ENCODE measurements around the gene ELAVL1. TPM values are rescaled to one million over a fixed set of nuclear protein-coding genes. Genes with fewer than 3 reads are reported as not detected.

Gene ELAVL1
- polyA plus RNA-seq, 3 donors from 2014 or later, result 48.9 to 62.0 (median 54.1) TPM

DNA sequence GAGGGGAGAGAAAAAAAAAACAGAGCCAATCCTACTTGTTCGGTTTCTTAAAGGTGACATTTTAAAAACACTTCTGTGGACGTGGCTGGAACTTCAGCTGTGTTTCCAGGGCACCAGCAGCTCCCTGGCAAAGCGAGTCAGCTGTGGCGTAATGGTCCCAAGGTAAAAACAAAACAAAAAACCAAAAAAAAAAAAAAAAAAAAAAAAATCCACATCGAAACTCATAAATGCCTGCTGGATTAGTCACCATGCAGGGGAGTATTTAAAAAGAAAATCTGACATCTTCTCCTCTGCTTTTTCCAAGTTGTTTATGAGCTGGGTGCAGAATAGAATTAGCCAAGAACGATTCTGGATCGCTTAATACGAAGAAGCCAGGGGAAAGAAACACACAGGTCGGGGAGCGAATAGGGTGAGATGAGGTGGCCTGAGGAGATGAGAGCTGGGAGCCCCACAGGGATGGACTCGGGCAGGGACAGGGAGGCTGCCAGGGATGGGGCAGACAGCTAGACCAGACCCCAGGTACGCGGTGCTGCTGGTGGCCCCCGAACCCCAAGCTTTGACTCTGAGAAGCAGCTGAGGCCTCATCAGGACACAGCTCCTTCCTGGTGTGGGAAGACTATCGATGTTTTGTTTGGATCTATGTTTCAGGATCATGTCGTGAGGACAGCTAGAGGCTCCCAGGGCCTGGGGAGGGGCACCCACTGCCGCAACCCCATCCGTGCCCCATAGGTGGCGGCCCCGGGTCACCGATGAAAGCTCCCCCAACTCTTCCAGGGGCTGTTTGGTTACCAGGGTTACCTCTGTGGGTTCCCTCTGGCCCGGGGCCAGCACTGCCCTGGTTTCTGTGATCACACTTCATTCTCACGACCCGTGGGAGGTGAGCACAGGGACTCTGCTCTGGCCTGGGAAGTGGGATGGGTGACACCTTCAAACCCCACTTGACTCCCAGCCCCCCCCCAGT is 76.4 kb downstream of the ELAVL1 start:
- Mint-ChIP-seq H3K9me3 (no peaks in the 10 kb centered on the region), H3K27ac (peak overlapping the region in 4 of 6 donors; percentile 35 to 67 (median 45))

DNA sequence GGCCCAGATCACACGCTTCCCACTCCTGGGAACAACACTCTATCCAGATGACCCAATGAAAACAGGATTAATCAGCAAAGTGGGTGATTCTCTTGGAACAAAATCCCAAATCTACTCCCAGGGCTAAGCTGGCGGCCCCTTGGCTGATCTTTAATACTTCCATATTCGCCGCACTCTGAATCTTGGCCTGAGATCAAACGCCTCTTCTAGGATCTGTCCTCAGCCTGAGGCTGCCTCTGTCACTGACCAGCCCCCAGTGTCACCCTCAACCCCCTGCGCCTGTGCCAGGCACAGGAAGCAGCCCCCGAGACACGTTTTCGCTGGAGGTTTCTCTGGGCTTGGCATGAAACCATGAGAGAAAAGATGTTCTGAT is 77.1 kb downstream of the ELAVL1 start:
- H3K4me1 Mint-ChIP-seq, result peaks cover 5 to 10% of the 10 kb centered on the region in 2 donors
- no peak for DNase-seq
- peaks cover 5 to 11% (median 6%) of the 10 kb centered on the region in 3 donors for H3K27me3 Mint-ChIP-seq (ENCODE audit: low read depth in 3 of 3)
- H3K27ac Mint-ChIP-seq, result peak overlapping the region in 3 of 6 donors; percentile 48 to 69 (median 65)
- H3K36me3 Mint-ChIP-seq, result peaks cover 0 to 5% (median 0%) of the 10 kb centered on the region in 3 donors
- H3K9me3 Mint-ChIP-seq, result no peaks in the 10 kb centered on the region
- peak overlapping the region in 2 of 5 donors; percentile 33 to 42 for H3K4me3 Mint-ChIP-seq

More for the DNA sequence above, 76.4 kb downstream of the ELAVL1 start:
- H3K4me1 Mint-ChIP-seq, result peaks cover 5 to 10% of the 10 kb centered on the region in 2 donors
- peaks cover 0 to 5% (median 0%) of the 10 kb centered on the region in 3 donors for H3K36me3 Mint-ChIP-seq
- H3K4me3 Mint-ChIP-seq, result no peak overlapping the region
- H3K27me3 Mint-ChIP-seq (ENCODE audit: low read depth in 3 of 3), result peaks cover 5 to 7% (median 6%) of the 10 kb centered on the region in 3 donors
- DNase-seq, result peak; percentile 71 to 78 (median 73)

DNA sequence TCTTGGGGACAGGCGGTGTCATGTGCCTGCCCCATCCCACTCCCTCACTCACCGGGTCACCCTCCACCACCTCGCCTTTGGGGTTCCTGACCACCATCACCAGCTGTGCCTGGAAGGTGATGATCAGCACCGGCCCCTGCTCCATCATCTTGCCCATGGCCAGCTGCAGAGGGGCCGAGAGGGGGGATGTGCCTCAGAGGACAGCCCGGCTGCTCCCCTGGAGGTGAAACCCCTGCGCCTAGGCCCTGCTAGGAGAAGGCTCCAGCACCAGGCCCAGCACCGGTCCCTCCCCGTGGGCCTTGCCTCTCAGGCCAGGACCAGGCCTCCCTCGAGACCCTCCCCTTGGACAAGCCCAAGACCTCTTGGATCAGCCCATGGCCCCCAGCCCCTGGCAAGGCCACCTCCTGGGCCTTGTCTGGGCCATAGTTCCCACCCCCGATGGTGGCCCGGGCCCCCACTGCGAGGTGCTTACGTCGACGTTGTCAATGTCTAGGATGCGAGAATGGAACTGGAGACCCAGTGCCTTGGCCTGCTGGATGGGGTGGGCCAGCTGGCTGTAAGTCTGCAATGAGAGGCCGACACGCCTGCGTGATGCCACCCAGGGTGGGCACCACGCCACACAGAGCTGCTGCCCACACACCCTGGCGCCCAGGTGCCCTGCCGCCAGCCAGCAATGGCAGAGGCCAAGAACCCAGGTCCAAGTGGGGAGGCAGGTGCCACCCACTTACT is 77.7 kb downstream of the ELAVL1 start:
- no peak overlapping the region for H3K4me3 Mint-ChIP-seq
- no peaks in the 10 kb centered on the region for H3K9me3 Mint-ChIP-seq
- H3K4me1 Mint-ChIP-seq, result peaks cover 5 to 13% of the 10 kb centered on the region in 2 donors
- peak overlapping the region in 1 of 6 donors; percentile 55 for H3K27ac Mint-ChIP-seq
- DNase-seq, result no peak
- H3K27me3 Mint-ChIP-seq (ENCODE audit: low read depth in 3 of 3), result peaks cover 5 to 12% (median 6%) of the 10 kb centered on the region in 3 donors
- peaks cover 0 to 5% (median 0%) of the 10 kb centered on the region in 3 donors for H3K36me3 Mint-ChIP-seq

DNA sequence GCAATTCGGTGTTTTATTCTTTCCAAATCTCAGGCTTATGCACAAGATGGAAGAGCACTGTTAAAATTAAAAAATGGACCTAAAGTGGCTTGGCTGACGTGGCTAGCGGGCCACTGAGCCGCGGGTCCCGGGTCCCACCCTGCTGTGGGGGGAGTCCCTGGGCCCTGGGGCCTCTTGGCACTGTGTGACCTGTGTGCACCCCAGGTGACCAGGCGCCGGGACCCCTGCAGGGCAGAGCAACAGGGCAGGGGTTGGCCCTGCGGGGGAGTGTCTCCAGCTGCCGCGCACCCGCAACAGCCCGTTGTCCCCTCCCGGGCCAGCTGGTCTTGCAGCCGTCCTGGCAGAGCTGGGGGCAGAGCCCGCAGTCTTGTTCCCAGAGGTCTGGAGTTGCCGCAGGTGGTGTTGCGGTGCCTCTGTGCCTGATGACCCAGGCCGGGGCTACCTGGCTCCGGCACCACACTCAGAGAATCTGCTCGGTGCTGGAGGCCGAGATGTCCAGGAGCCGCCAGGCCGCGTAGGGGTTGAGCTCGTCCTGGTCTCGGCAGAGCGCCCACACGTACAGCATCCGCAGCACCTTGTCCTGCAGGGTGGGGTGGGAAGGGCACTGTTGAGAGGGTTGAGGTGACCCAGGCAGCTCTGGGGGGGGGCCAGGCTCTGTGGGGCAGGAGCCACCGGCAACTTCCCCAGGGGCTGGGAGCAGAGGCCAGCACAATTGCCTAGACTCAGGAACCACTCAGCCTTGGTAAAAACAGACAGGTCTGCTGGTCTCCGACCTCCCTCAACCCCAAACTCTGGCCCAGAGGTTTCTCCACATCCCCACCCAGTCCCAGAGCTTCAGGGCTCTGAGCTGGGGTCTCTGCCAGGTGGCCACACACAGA is 78.5 kb downstream of the ELAVL1 start:
- peak overlapping the region in 1 of 6 donors; percentile 62 for H3K27ac Mint-ChIP-seq
- no peaks in the 10 kb centered on the region for H3K9me3 Mint-ChIP-seq
- H3K36me3 Mint-ChIP-seq, result peaks cover 0 to 5% (median 0%) of the 10 kb centered on the region in 3 donors
- DNase-seq, result no peak
- peak overlapping the region; percentile 30 to 72 (median 65) for H3K4me3 Mint-ChIP-seq
- H3K4me1 Mint-ChIP-seq, result peaks cover 5 to 16% of the 10 kb centered on the region in 2 donors
- H3K27me3 Mint-ChIP-seq (ENCODE audit: low read depth in 3 of 3), result peaks cover 5 to 14% (median 6%) of the 10 kb centered on the region in 3 donors

DNA sequence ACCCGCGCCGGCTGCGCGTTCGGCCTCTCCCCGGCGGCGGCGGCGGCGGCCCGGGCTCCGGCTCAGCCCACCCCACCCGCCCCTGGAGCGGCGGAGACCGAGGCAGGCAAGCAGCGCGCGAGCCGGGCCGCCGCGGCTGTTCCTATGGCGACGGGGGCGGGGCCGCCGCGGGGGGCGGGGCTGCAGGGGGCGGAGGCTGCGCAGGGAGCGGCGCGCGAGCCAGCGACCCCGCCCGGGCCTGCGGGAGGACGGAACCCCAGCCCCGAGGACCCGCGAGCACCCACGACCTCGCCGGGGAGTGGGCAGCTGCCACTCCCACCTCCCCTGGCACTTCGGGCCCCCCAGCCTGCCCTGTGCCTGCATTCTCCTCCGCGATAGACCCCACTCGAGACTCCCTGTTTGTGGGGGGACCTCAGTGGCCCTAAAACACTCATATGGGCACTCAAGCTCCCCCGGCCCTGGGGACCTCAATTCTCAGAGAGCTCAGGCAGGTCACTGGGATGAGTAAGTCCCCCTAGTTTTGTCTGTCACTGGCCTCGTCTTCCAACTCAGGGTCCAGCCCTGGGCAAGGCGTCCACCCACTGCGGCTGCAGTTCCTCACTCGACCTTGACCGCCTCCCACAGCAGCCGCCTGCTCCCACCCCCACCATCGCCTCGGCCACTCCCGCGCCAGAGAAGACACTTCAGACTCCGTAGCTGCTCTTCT is 79.3 kb downstream of the ELAVL1 start, which contains the start of gene CTXN1:
TSS of gene CTXN1 (minus strand) at position 115 of the 706 bp plus-strand sequence. CDS start 597 bp downstream, outside the sequence.
- H3K4me1 Mint-ChIP-seq, result peaks cover 8 to 22% of the 10 kb centered on the region in 2 donors
- H3K27me3 Mint-ChIP-seq (ENCODE audit: low read depth in 3 of 3), result peaks cover 5 to 14% (median 6%) of the 10 kb centered on the region in 3 donors
- no peaks in the 10 kb centered on the region for H3K9me3 Mint-ChIP-seq
- peak; percentile 65 to 72 (median 71) for DNase-seq
- H3K27ac Mint-ChIP-seq, result peak within 1 kb of the TSS in 3 of 6 donors; percentile 78 to 90 (median 87)
- peak within 1 kb of the TSS; percentile 78 to 86 (median 84) for H3K4me3 Mint-ChIP-seq
- H3K36me3 Mint-ChIP-seq, result peaks cover 0 to 5% (median 0%) of the 10 kb centered on the region in 3 donors

DNA sequence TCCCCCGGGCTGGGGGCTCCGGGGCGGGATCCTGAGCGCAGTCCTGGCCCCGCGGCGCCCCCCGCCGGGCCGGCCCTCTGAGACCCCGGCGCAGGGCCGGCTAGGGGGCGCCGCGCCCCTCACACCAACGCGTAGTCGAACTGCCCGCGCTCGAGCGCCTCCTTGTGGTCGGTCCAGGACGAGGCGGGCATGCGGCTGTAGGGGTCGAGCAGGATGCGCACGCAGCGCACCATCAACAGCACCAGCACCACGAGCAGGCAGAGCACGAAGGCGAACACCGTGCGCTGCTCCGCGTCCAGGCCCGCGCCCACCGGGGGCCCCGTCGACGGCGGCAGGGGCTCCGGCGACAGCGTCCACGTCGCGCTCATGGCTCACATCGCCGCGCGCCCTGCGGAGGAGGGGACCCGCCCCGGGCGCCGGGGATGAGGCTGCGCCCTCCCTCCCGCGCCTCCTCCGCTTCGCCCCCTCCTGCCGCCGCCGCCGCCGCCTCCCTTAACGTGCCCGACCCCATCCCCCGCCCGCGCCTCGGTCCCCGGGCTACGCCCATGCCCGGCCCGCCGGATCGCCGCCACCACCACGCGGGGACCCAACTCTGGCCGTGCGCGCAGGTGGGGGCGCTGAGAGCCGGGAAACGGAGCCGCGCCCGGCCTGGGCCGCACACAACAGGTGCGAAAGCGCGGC is 80.1 kb downstream of the ELAVL1 start:
- DNase-seq, result peak; percentile 73 to 77 (median 73)
- Mint-ChIP-seq H3K27ac (peak overlapping the region in 3 of 6 donors; percentile 78 to 90 (median 87)), H3K4me3 (peak overlapping the region; percentile 78 to 86 (median 84)), H3K4me1 (peaks cover 14 to 26% of the 10 kb centered on the region in 2 donors), H3K9me3 (no peaks in the 10 kb centered on the region), H3K36me3 (no peaks in the 10 kb centered on the region), H3K27me3 (ENCODE audit: low read depth in 3 of 3) (peaks cover 6 to 14% (median 7%) of the 10 kb centered on the region in 3 donors)

DNA sequence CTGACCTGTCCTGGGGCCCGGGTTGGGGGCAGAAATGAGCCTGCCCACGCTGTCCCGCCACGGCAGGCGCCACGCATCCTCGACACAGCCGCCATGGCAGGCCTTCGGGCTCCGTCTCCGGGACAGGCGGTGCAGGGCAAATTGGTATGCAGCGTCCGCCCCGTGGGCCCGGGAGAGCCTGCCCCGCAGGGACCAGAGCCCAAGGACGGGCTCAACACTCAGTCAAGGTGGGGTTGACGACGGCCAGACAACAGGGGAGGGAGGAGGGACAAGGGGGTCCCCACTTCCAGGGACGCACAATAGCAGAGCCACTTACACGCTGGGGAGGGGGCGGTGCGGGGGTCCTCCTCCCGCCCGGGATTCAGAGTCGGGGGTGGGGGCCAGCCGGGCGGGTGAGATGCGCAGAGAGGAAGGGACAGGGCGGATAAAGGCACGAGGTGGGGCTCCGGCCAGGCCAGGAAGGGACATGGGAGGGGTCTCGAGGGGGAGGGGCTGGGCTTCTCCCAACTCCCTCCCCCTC is 80.7 kb downstream of the ELAVL1 start:
- no peak for DNase-seq
- H3K4me3 Mint-ChIP-seq, result peak overlapping the region in 1 of 5 donors; percentile 9
- peaks cover 18 to 30% of the 10 kb centered on the region in 2 donors for H3K4me1 Mint-ChIP-seq
- no peaks in the 10 kb centered on the region for H3K36me3 Mint-ChIP-seq
- H3K27me3 Mint-ChIP-seq (ENCODE audit: low read depth in 3 of 3), result peaks cover 11 to 19% (median 11%) of the 10 kb centered on the region in 3 donors
- no peaks in the 10 kb centered on the region for H3K9me3 Mint-ChIP-seq
- no peak overlapping the region for H3K27ac Mint-ChIP-seq

DNA sequence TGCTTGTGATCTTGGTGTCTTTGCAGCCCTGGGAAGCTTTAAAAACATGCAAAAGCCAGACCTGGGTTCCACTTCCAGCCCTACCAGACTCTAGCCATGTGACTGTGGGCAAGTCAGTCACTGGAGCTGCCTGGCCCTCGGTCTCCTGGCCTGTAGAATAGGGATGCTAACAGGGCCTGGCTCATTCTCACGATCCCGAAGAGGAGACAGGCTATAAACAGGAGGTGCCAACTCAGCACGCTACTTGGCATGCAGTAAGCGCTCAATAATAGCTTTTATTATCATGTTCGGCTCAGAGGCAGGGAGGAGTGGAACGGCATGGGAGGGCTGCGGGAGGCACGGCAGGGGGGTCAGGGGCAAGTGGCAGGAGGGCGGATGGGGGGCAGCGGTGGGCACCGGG is 81.2 kb downstream of the ELAVL1 start:
- H3K9me3 Mint-ChIP-seq, result no peaks in the 10 kb centered on the region
- H3K36me3 Mint-ChIP-seq, result no peaks in the 10 kb centered on the region
- H3K4me3 Mint-ChIP-seq, result peak overlapping the region; percentile 21 to 63 (median 44)
- H3K27ac Mint-ChIP-seq, result no peak overlapping the region
- DNase-seq, result no peak
- H3K4me1 Mint-ChIP-seq, result peaks cover 22 to 30% of the 10 kb centered on the region in 2 donors
- H3K27me3 Mint-ChIP-seq (ENCODE audit: low read depth in 3 of 3), result peaks cover 11 to 21% (median 15%) of the 10 kb centered on the region in 3 donors

DNA sequence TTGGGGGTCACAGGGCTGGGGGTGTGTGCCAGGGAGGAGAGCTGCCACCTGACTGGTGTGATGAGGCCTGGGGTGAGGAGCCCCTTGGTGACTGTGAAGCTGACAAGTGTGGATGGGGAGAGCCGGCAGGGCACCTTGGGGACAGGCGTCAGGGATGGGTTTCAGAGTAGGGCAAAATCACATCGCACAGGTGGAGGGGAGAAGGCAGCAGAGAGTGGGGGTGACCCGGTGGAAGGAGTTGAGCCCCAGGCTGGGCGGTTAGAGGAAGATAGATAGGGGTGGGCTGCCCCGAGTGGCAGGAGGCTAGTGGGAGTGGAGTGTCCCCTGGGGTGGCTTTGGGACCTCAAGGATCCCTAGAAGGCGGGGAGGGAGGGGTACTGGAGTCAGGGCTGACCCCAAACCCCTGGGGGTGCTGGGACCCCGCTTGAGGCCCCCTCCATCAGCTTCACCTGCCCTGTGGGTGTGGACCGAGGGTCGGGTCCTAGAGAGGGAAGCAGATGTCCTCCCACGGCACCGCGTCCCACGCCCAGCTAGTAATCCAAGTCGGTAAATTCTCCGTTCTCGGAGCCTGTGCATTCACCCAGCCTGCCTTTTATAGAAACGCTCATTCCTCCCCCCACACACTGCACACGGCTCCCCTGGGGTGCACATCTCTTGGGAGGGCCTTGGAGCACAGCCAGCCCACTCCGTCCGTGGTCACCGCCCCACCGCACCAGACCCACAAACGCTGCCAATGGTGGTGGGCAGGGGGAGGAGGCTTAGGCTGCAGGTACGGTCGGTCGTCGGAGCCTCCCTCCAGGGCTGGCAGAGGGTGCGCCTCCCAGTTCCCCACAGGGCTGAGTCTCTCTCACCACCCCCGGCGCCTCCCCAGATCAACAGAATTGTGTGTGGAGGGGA is 81.9 kb downstream of the ELAVL1 start:
- Mint-ChIP-seq H3K27ac (peak overlapping the region in 1 of 6 donors; percentile 56), H3K9me3 (no peaks in the 10 kb centered on the region), H3K27me3 (ENCODE audit: low read depth in 3 of 3) (peaks cover 11 to 26% (median 21%) of the 10 kb centered on the region in 3 donors), H3K4me3 (peak overlapping the region in 2 of 5 donors; percentile 30 to 58), H3K36me3 (no peaks in the 10 kb centered on the region), H3K4me1 (peaks cover 21 to 30% of the 10 kb centered on the region in 2 donors)
- no peak for DNase-seq

DNA sequence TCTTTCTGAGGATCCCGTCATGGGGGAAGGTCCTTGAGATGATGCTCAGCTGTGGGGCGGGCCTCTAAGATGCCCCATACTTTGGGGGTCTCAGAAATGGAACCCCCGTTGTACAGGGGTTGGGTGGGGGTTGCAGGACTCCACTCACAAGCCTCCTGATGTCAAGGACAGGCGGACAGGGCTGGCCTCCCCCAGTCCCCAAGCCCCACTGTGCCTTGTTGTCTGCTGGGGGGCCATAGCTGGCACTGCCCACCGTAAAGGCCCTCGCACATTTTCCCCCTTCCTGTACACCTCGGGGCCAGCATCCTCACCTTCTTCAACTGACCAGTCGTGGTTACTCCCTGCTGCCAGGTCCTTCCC is 82.6 kb downstream of the ELAVL1 start:
- H3K36me3 Mint-ChIP-seq, result no peaks in the 10 kb centered on the region
- H3K4me1 Mint-ChIP-seq, result peaks cover 17 to 29% of the 10 kb centered on the region in 2 donors
- H3K4me3 Mint-ChIP-seq, result peak overlapping the region in 1 of 5 donors; percentile 58
- no peaks in the 10 kb centered on the region for H3K9me3 Mint-ChIP-seq
- peaks cover 17 to 31% (median 27%) of the 10 kb centered on the region in 3 donors for H3K27me3 Mint-ChIP-seq (ENCODE audit: low read depth in 3 of 3)
- no peak for DNase-seq
- peak overlapping the region in 3 of 6 donors; percentile 16 to 56 (median 40) for H3K27ac Mint-ChIP-seq
